EH (cell line): Measurements from ENCODE around the gene ANXA6.
A peak's percentile ranks its signal among the peaks of the same experiment; 100 is the strongest.
"Not testable (repeated sequence)": the region's sequence is repeated elsewhere in the genome, so short reads cannot be mapped to it uniquely, and the experiment has no call there.

Experiments used
- DNase-seq: peaks from one replicate; pipeline ENCODE4 v3.0.0-alpha.2; 2015; ENCODE audit warnings: low read depth

Gene ANXA6

DNA sequence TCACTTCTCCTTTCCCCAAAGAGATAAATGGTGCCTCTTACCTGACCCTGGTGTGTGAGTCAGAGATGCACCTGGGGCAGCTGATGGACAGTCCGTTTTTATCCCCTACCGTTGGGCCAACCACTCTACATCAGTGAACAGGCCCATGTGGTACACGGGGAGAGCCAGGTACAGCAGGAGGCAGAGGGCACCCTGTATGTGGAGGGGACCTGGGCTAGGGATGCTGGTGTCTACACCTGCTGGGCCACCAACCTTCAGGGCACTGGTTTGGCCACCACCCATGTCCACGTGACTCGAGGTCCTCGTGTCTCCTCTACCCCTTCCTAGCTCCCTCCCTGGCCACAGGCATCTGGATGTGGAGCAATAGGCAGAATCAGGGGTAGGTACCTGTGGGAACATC is 22.7 kb upstream of the ANXA6 start:
- no peak for DNase-seq

DNA sequence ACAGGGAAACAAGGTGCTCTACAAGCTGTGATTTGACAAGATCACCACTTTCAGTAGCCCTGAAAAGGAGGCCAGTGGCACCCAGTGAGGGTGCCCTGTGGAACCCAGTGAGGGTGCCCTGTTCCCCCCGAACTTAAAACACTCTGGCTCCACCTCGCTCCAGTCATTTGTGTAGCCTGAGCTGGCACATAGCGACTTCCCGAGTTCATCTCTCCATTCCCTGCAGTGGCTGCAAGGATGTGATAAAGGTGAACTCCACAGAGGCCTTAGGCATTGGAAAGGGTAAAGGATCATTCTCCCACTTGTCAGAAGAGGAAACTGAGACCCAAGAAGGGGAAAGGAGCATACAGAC is 21.9 kb upstream of the ANXA6 start:
- DNase-seq, result no peak

DNA sequence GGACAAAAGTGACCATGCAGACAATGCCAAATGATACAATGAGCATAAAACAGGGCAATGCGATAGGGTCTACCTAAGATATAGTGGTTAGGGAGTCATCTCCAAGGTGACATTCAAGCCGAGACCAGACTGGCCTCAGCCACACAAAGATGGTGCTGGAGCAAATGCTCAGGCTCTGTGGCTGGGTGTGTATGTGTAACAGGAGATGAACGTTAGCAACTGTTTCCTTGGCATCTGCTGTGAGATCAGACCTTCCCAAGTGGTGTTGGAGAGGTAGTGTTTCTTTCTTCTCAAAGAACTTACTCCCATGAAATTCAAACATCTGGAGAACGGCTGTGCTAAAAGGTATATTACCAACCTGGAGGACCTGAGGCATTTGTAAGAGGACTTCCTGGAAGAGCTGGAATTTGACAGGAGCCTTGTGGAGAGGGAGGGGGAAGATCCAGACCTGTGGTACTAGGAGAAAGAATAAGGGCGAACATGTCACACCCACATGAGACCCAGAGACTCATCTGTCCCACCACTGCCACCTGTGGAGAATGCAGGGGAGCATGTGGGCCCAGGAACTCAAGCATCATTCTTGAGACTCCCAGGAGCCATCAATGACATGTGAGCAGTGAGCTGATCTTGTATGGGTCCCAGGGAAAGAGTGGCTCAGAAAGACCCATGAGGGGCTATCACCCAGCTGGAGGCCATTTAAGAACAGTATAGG is 21.4 kb upstream of the ANXA6 start:
- no peak for DNase-seq

DNA sequence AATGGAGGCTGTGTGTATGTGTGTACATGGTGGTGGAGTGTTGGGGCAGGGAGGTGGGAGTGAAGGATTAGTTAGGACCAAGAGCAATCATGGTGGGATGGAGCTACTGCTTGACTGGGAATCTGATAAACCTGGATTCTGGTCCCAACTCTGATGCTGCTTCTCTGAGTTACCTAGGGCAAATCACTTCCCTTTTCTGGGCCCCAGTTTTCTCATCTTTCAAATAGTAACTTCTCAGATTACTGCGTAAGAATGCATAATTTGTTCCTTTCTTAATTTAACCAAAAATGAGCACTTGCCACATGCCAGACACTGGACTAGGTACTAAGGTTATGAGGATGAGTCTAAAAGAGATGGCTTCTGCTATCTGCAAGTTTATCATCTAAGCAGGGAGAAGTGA is 20.8 kb upstream of the ANXA6 start:
- no peak for DNase-seq

DNA sequence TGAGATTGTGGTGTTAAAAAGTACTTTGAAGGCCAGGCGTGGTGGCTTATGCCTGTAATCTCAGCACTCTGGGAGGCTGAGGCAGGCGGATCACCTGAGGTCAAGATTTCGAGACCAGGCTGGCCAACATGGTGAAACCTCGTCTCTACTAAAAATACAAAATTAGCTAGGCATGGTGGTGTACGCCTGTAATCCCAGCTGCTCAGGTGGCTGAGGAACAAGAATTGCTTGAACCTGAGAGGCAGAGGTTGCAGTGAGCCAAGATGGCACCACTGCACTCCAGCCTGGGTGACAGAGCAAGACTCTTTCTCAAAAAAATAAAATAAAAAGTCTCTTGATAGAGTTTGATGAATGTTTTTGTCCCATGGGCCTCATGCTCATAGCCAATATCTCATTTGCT is 18.7 kb upstream of the ANXA6 start:
- DNase-seq, result not testable (repeated sequence)

DNA sequence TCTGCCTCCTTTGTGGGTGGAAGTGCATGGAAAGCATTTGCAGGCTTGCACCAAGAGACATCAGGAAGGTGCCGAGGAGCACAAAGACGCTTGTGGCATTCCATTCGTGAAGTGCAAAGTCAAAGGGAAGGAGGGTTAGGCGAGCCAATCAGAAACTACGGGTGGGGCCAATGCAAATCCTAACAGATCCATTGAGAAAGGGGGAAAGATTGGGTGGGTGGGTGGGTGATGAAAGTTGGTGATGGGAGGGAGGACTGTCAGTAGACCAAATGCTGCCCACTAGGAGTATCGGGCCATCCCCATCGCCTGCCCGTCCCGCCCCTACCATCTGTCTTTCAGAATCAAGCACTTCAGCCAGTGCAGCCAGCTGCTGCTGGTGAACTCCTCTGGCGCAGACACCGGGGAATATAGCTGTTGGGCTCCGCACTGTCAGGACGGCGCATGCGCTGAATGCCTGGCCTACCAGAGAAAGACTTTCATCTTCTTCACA is 17.1 kb upstream of the ANXA6 start:
- peak; percentile 53 for DNase-seq

DNA sequence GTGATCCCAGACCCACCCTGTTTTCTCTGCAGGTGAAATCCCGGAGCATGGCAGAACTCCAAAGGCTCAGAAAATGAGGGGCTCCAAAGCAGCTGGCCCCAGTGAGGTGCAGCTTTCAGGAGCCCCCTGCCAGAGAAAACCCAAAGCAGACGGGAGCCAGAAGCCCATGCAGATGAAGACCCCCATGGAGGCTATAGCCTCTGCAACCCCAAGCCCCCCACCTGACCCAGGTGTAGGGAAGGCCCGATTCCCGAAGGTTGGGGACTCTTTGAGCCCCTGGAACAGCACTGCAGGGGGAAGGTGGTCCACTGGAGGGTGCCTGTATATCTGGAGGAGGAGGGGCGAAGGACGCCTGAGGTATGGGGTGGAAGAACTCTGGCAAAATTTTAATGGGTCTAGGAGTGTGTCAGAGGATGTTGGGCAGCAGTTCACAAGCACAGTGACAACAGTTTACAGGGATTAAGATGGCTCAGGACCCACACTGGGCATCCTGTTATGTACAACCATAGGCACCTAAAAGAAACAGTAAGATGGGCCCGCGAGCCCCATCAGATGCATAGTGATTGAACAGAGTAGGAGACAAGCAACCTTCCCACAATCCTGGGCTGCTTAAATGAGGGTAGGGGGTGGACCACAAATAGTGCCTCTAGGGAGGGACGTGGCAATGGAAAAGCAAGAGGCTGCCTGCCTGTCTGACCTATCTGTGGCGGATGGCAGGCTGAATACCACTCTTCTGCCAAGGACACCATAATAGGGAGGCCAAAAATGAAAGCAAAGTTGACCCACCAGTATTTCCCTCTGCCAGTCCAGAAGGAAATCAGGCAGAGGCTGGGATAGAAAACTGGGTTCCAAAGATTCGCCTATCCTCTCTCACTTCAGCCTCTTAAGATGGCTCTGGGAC is 16.4 kb upstream of the ANXA6 start:
- no peak for DNase-seq

DNA sequence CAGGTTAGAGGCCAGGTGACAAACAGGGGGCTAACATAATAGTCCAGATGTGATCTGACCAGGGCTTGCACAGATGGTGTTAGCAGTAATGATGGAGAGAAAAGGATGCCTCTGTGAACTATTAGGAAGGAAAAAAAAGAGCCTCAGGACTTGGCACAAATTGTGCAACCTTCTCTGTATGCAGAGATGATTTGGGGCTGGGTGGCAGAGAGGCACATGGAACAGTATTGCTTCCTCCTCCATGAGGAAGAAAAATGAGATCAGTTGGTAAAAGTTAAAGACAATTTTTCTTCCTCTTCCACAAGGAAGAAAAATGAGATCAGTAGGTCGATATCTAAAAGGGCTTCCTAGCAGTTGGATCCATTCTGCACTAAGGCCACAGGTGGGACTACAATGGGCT is 13.9 kb upstream of the ANXA6 start:
- DNase-seq, result no peak

DNA sequence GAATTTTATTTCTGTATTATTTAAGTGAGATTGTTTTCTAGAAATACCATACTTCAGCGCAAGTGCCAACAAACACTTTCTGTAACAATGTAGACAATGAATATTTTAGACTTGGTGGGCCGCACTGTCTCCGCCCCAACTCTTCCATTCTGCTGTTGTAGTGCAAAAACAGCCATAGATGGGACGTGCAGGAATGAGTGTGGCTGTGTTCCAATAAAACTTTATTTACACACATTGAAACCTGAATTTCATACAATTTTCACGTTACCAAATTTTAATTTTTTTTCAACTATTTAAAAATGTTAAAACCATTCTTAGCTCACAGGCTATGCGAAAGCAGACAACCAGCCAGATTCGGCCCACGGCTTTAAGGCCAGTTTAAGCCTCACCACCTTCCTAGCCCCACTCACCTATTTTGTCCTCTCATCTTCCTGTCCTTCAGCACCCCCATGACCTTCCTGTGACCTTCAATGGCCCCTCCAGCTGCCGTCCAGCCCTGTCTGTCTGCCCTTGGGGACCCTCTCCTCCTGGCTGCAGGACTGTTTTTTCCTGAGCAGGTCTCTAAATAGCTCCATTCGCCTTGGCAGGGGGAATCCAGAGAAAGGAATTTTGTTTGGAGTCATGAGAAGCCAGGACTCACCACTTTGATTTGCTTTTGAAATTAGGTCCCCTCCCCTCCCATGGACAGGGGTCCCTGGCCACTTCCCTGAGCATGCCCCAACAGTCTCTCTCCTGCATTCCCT is 11.2 kb upstream of the ANXA6 start:
- DNase-seq, result no peak

DNA sequence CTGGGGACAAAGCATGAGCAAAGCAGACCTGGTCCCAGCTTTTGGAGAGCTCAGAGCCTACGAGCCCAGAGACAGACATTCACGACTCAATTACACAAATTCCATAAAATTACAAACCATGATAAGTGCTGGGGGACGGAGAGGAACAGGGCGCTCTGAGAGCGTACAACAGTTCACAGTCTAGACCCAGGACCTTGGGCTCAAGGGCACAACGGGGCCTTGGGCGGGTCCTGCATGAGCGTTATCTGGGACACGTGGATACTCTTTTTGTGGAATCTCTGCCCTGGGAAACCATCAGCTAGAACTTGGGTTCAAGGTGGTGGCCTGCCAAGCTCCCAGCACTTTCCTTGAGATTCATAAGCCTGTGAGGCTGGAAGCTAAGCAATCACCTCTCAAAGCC is 9.4 kb upstream of the ANXA6 start:
- DNase-seq, result no peak

DNA sequence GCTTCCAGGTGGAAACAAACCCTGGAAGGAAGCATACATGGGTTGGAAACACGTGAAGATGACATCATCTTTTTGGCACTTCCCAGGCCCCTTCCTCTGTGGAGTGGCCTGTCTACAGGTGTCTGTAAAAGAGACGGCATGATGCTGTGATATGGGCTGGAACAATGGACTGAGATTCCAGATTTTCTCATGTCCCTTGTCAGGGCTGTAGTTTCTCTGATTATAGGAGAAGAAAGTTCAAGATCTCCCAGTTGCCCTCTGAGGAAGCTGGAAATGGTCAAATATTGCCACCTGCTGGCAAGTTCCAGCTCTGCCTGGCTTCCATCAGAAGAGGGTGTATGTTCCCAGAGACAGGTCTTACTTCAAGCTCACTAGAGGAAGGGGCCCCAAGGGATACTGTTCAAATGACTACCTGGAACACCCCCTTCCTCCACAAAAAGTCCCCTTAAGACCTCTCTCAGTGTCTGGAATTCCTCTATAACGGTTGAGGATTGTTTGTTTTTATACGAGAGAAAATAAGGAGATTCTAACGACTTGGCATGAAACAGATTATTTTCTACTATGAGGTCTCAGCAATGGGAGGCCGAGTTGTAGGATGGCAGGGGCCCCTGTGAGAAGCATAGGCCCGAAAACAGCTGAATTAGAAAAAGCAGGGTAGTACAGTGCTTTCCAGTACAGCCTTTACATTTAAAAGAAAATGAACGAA is 7.3 kb upstream of the ANXA6 start:
- peak; percentile 80 for DNase-seq

DNA sequence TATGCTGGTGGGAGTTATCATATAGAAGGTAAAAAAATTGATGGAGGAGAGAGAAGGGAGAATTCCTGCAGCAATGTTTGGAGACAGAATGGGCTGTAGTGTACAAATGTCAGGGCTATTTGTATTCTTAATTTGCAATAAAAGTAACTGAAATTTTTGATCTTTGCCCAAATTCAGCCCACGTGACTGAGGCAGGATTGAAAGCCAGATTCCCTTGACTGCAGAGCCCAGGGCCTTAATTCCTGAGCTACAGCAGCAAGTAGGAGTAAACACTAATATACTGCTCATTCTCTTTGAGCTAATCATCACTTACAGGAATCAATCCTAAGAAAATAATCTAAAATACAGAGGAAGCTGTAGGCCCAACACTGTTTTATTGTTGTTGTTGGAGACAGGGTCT is 5.2 kb upstream of the ANXA6 start:
- peak; percentile 63 for DNase-seq

DNA sequence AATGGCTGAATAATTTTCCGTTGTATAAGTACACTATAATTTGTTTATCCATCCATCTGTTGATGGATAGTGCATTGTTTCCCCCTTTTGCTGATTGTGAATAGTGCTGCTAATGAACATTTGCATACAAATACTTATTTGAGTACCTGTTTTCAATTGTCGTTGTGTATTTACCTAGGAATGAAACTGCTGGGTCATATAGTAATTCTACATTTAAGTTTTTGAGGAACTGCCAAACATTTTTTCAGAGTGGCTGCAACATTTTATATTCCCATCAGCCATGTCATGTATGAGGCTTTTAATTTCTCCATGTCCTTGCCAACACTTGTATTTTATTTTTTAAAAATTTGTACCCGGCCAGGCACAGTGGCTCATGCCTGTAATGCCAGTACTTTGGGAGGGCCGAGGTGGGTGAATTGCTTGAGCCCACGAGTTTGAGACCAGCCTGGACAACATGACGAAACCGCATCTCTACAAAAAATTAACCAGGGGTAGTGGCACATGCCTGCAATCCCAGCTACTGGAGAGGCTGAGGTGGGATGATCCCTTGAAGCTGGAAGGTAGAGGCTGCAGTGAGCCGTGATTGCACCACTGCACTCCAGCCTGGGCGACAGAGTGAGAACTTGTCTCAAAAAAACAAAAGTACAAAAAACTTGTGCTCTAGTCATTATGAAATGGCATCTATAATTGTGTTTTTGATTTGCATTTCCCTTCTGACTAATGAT is 2.2 kb upstream of the ANXA6 start:
- DNase-seq, result no peak

DNA sequence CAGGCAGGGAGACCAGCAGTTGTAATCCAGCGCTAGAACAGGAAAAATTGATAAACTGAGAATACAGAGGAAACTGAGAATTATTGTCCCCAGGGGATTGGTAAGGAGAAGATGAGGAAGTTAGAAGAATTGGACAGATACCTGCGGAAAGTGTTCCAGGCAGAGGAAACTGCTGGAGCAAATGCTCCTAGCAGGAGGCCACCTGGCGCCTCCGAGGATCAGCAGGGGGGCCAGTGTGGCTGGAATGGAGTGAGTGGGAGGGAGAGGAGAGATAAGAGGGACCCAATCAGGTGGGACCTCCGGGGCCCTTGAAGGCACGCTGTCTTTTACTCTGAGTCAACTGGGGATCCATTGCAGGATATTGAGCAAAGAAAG is 695 bp upstream of the ANXA6 start:
- DNase-seq, result no peak

DNA sequence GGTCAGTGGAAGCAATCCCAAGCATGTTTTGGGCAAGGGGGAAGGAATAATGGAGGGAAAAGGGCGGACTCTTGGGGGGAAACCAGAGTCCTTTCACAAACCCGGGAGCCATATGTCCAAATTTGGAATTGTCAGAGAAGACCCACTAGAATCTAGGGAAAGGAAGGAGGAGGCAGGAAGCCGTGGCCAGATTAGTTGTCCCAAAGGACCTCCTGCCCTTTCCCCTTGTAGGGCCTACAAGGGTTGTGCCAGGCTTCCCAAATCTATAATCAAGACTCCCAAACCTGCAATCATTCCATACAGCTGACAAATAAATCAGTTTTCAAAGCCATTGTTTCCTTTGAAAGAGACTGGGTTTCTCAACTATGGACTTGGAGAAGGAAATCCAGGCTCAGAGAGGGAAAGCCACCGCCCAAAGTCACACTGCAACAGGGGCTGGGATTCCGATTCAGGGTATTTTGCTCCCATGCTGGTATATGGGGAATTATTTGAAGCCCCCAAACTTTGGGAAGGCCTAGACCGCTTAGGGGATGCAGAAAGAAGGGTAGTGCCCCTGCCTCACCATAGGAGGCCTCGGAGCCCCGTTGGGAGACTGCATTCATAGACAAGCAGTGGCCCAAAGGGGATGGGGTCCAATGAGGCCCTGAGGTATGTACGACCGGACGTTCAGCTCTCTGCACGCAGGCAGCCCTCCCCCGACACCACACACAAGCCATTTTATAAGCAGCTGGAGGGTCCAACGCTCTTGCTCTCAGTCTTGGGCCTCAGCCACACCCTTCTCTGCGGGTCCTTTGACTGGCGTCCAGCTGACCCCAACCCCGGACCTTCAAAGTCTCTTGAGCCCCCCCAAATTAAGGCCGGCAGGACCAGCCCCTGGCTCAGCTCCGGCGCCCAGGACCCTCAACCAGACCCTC is 815 bp downstream of the ANXA6 start:
- DNase-seq, result peak; percentile 72

DNA sequence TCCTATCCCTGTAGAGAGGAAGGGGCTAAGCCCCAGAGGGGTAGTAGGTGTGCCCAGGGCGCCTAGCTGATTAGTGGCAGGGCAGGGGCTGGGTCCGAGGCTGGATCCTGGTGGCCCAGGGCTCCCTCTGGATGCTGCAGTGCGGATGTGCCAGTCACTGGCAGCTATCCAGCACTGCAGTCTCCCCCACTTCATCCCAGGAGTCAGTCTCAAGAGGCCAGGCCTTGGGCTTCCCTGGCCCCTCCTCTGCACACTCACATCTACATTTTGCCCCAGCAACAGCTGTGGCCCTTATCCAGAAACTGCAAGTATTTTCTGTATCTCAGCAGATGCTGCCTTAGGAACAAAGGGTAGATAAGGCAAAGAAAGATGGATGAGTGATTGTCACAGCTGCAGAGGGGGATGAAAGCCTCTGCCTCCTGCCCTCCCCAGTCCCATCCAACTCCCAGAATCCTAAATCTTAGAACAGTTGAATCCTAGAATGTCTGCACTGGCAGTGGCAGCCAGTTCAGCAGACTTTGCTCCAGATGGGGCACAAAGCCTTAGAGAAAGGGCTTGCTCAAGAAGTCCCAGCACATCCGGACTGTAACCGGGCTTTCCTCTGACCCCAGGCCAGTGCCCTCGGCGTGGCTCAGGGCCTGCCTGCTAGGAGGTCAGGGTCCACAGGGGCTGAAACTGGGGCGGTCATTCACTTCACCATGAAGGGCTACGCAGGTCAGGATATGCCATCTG is 1.6 kb downstream of the ANXA6 start:
- peak; percentile 72 for DNase-seq

DNA sequence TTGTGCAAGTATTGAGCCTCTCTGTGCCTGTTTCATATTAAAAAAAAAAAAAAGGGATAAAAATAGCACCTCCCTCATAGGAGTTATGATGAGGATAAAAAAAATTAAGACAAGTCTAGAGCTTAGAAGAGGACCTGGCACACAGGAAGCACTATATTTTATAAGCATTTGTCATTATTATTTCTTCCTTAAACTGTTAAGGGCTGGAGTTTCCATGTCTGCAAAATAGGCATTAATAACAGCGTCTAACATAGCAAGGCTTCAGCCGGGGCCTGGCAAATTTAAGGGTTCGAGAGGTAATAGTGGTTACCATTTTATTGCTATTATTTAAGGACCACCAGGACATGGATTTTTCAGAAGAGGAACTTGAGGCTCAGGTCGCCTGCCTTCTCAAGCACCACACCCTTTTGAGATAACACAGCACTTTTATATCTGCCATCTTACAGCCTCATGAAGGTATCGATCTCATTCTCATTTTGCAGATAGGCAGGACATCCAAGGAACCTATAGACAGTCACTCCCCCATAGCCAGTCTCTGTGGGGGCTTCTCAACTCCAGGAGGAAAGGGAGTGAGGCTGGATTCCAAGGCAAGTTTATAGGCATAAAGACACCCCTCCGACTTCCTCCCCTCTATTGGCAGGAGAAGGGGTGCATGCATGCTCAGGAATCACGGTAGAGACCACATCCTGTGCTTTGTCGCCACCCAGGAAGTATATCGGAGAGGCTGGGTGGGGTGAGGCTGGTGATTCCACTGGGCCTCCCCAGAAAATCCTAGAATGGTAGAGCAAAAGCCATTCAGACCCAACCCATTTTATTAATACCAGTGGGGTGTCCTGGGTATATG is 2.4 kb downstream of the ANXA6 start:
- DNase-seq, result peak; percentile 67

DNA sequence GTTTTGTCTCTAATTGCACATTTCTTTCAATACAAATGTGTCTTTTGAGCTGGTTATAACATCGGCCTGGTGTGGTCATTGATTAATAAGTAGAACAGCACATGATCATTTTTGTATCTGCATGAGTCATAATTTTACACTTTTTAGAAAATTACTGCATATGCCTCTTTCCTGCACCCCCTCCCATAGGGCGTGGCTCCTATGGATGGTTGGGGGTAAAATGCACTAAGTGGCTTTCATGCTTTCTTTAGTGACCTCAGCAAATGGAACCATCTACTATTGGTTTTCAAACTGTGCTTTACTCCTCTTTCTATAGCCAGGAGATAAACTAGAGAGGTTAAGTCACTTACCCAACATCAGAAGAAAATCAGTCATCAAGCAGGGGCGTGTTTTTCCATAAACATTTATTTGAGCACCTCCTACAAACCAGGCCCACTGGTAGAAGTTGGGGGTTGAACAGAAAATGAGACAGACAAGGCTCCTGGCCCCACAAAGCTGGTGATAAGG is 3.8 kb downstream of the ANXA6 start:
- DNase-seq, result no peak

DNA sequence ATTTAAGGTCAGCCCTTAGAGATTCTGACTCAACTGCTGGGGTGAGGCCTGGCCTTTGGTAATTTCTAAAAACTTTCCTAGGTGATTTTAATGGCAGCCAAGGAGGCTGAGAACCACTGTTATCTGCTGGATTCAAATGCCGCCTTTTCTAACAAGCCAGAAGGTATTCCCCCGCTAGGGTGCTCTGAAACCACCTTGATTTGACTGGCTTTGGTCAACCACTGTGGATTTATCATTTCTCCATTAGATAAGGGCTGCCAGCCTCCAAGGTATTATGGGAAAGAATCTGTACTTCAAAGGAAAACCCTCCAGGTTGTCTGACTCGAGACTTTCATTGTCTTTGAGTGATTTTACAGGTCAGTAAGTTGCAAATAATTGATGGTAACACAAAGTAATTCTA is 4.3 kb downstream of the ANXA6 start:
- no peak for DNase-seq
